Bronchial epithelial cell (primary cell): ENCODE measurements around the gene SKIL. TPM values are rescaled to one million over a fixed set of nuclear protein-coding genes. Genes with fewer than 3 reads are reported as not detected.

Experiments
- DNase-seq: peaks from one replicate; pipeline ENCODE4 v3.0.0-alpha.2; 2010; ENCODE audit warnings: low read depth
- FAIRE-seq: peaks from 2 replicates; lab custom pipeline; 2011; peaks lifted over from hg19 to GRCh38; lab: Jason Lieb, UNC
- H3K27me3 ChIP-seq: 2 replicates; pipeline ENCODE4 v1.5.1; 2011; ENCODE audit warnings: low read length; ENCODE audit not compliant: control insufficient read depth, insufficient read depth
- H3K36me3 ChIP-seq: 2 replicates; pipeline ENCODE4 v1.5.1; 2011; ENCODE audit warnings: low read length; ENCODE audit not compliant: control insufficient read depth, insufficient read depth
- H3K4me3 ChIP-seq: 2 replicates; pipeline ENCODE4 v1.5.1; 2011; ENCODE audit warnings: mild to moderate bottlenecking, low read depth, low read length, control low read depth
- CTCF ChIP-seq: IDR thresholded peaks from 2 replicates; pipeline ENCODE4 v1.5.1; 2011; ENCODE audit warnings: mild to moderate bottlenecking, moderate library complexity, low read length, control low read depth, inconsistent platforms; ENCODE audit not compliant: insufficient read depth, severe bottlenecking
- total RNA-seq: library from RNA; depleted of rRNA; stranded (reverse); fragments of >200 nt; gene quantifications from 2 replicates; pipeline ENCODE4 v1.2.1, GENCODE V29; 2014

Gene SKIL
- total RNA-seq, 1 donor from 2014 or later = 41.9 TPM

DNA sequence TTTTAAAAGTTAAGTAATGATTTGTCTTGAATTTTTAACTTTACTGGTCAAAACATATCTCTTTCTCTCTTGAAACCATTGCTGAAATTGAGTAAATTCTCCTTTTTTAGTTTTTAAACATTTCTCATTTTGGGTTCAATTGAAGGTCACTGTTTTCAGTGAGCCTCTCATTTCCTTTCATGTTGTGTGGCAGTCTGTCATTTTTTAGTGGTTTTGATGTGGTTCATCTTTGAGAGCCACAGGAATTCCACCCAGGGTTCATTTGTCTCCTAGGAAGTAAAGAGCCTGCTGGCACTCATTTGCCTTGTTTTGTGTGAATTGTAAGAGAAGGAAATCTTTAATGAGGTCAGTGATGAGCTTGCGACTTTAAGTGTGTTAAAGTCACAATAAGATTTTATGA is 71.5 kb downstream of the SKIL start:
- FAIRE-seq = no peak
- Histone ChIP-seq H3K36me3 (no peaks in the 10 kb centered on the region), H3K27me3 (no peaks in the 10 kb centered on the region), H3K4me3 (no peak overlapping the region)
- DNase-seq = no peak
- TF ChIP-seq CTCF = no peak

DNA sequence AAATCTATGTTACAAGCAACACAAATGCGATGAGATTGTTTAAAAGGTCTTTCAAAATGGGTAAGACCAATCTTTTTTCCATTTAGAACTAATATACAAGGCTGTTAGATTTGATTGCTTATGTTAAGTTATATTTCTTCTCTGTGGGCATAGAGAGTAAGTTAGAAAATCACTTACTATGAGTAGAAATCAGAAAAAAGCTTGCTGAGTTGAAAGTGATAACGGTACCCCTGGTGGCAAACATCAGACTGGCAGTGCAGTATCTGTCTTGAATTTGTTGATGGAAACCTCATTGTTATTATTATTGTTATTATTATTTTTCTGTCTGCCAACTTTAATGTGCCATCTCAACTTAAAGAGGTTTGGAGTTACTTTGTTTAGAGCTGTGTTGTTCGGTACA is 73.5 kb downstream of the SKIL start:
- H3K36me3 ChIP-seq = no peaks in the 10 kb centered on the region
- FAIRE-seq = no peak
- DNase-seq = no peak
- H3K4me3 ChIP-seq = no peak overlapping the region
- TF ChIP-seq CTCF = no peak
- peaks cover 1% of the 10 kb centered on the region for H3K27me3 ChIP-seq

DNA sequence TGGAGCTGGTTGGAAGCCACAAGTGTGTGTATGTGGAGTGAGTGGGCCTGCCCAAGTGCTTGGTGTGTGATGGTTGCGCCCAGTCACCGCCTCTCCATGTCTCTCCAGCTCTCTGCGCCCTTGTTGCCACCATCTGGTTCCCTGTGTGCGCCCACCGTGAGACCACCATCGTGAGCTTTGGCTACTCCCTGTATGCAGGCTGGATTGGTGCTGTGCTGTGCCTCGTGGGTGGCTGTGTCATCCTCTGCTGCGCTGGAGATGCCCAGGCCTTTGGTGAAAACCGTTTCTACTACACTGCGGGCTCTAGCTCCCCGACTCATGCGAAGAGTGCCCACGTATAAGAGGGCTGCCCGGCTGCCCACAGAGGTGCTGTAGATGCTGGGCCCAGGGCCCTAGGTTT is 74.9 kb downstream of the SKIL start:
- H3K4me3 ChIP-seq = no peak overlapping the region
- TF ChIP-seq CTCF = no peak
- no peaks in the 10 kb centered on the region for H3K36me3 ChIP-seq
- DNase-seq = no peak
- FAIRE-seq = no peak
- H3K27me3 ChIP-seq = peaks cover 1% of the 10 kb centered on the region

DNA sequence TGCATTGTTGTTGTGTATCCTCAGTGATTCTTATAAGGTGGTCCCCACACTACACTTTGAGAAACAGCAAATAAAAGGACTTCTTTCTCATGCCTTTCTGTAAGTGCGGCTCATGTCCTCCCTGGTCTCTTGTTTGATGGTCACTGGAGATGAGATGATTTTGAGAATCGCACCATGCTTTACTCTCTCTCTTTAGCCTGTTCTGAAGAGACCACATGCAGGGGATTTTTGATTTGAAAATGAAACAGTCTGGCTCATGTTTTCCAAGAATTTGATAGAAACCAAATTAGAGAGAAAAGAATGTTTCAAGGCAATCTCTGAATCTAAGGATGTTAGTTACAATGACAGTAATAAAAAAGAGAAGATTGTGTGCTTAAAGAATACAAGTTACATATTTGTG is 79.2 kb downstream of the SKIL start:
- TF ChIP-seq CTCF = no peak

DNA sequence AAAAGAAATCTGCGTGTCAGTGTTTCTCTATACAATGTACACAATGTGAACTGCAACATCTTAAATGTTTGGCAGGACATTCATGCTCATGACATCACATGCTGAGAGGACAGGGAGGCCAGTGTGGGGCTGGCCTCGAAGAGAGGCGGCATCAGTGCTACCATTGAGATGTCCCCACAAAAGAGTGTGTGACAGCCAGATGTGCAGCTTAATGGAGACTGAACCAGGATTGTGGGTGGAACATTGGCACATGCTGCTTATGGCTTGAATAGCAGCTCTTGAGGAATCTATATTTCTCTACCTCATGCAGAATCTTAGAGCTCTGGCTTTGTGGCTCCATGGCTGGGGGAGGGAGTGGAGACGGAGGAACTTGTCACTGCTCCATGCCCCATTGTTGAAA is 79.7 kb downstream of the SKIL start:
- no peaks in the 10 kb centered on the region for H3K36me3 ChIP-seq
- DNase-seq = no peak
- no peak for FAIRE-seq
- peaks cover 1% of the 10 kb centered on the region for H3K27me3 ChIP-seq
- no peak overlapping the region for H3K4me3 ChIP-seq
- no peak for TF ChIP-seq CTCF

More for the DNA sequence above, 79.2 kb downstream of the SKIL start:
- FAIRE-seq = no peak
- DNase-seq = no peak
- Histone ChIP-seq H3K4me3 (no peak overlapping the region), H3K36me3 (no peaks in the 10 kb centered on the region), H3K27me3 (peaks cover 1% of the 10 kb centered on the region)

DNA sequence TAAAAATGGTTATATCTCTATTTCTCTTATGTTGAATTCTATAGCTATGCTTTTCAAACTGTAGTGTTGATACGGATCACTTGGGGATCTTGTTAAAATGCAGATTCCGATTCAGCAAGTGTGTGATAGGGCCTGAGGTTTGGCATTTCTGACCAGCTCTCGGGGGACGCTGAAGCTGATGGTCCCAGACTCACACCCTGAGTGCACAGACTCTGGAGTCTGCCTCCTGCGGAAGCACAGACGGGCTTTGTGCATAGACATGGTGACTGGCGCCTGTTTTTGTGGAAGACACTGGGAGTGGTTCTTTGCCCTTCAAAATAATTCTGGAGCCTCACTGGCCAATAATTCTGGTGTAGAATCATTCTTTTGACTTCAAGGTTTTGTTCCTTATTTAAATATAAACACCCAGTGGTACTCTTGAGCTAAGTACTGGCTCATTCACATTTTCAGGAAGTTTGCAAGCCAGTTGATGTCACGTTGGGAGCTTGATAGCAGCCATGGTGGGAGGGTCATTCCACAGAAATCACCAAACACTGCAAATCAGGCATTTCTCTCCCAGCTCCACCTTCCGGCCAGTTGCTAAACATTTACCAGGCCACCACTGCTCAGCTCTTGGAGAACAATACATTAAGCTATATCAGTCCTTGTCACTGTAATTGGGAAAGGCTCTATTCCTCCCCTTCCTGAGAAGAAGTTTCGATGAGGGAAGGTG is 80.3 kb downstream of the SKIL start:
- no peak for FAIRE-seq
- no peak overlapping the region for H3K4me3 ChIP-seq
- no peak for DNase-seq
- TF ChIP-seq CTCF = no peak
- no peaks in the 10 kb centered on the region for H3K36me3 ChIP-seq
- peaks cover 1% of the 10 kb centered on the region for H3K27me3 ChIP-seq
